GM11168 (cell line): ENCODE data around the gene MEF2B.
"Not testable (repeated sequence)": the region's sequence is repeated elsewhere in the genome, so short reads cannot be mapped to it uniquely, and the experiment has no call there.

Experiments used
- in situ Hi-C: fragments of 300-500 bp; cut with MboI; formaldehyde crosslinking; loops from one replicate; pipeline ENCODE4 v1.12.0; 2022; ENCODE audit warnings: low sequenced_read_pairs; ENCODE audit not compliant: unreplicated experiment

The MEF2B gene

GRCh38 chr19:19106938-19107337 is 63.1 kb downstream of the MEF2B start:
- in situ Hi-C loops: not testable (repeated sequence)

GRCh38 chr19:19106056-19106551 is 64.0 kb downstream of the MEF2B start:
- in situ Hi-C loops: no loop called here

GRCh38 chr19:19105365-19106055 is 64.6 kb downstream of the MEF2B start:
- in situ Hi-C loops: no loop called here

- in situ Hi-C loops: no loop called here
These were observed 66.9 kb downstream of the MEF2B start for GRCh38 chr19:19103167-19103566.

- in situ Hi-C loops: not testable (repeated sequence)
These were observed 67.5 kb downstream of the MEF2B start for GRCh38 chr19:19102566-19102965.

GRCh38 chr19:19101540-19101939 is 68.5 kb downstream of the MEF2B start:
- in situ Hi-C loops: no loop called here

GRCh38 chr19:19098703-19099632 is 71.1 kb downstream of the MEF2B start:
- in situ Hi-C loops: no loop called here

GRCh38 chr19:19098084-19098702 is 71.9 kb downstream of the MEF2B start:
- in situ Hi-C loops: no loop called here

- in situ Hi-C loops: no loop called here
These were observed 73.1 kb downstream of the MEF2B start for GRCh38 chr19:19096641-19097627.

- in situ Hi-C loops: no loop called here
These were observed 74.4 kb downstream of the MEF2B start for GRCh38 chr19:19095691-19096090.
